WI38 (cell line): Measurements from ENCODE around the gene MTREX.
"Not testable (repeated sequence)": the region's sequence is repeated elsewhere in the genome, so short reads cannot be mapped to it uniquely, and the experiment has no call there.

Source experiments
- H3K4me3 ChIP-seq: 2 replicates; pipeline ENCODE4 v1.5.1; 2011; ENCODE audit warnings: low read depth, mild to moderate bottlenecking, control low read depth, low read length
- TF ChIP-seq, protein P1 (sequence below): IDR thresholded peaks from 2 replicates; pipeline ENCODE4 v1.5.1; 2012; ENCODE audit warnings: low read depth, mild to moderate bottlenecking, control low read depth, low read length

The MTREX gene

GRCh38 chr5:55313870-55314617, 6.3 kb downstream of the MTREX start:
- no peak overlapping the region for H3K4me3 ChIP-seq
- TF ChIP-seq, protein P1, sequence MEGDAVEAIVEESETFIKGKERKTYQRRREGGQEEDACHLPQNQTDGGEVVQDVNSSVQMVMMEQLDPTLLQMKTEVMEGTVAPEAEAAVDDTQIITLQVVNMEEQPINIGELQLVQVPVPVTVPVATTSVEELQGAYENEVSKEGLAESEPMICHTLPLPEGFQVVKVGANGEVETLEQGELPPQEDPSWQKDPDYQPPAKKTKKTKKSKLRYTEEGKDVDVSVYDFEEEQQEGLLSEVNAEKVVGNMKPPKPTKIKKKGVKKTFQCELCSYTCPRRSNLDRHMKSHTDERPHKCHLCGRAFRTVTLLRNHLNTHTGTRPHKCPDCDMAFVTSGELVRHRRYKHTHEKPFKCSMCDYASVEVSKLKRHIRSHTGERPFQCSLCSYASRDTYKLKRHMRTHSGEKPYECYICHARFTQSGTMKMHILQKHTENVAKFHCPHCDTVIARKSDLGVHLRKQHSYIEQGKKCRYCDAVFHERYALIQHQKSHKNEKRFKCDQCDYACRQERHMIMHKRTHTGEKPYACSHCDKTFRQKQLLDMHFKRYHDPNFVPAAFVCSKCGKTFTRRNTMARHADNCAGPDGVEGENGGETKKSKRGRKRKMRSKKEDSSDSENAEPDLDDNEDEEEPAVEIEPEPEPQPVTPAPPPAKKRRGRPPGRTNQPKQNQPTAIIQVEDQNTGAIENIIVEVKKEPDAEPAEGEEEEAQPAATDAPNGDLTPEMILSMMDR = no peak

GRCh38 chr5:55316289-55316688, 8.5 kb downstream of the MTREX start:
- H3K4me3 ChIP-seq = no peak overlapping the region
- TF ChIP-seq, protein P1 = no peak

DNA sequence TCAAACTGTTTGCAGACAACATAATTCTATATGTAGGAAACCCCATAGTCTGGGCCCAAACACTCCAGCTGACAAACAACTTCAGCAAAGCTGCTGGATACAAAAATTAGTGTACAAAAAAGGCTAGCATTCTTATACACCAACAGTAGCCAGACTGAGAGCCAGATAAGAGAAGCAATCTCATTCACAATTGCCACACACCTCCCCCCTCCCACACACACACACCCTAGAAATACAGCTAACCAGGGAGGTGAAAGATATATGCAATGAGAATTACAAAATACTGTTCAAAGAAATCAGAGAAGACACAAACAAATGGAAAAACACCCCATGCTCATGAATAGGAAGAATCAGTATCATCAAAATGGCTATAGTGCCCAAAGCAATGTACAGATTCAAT, 9.0 kb downstream of the MTREX start:
- H3K4me3 ChIP-seq = no peak overlapping the region
- TF ChIP-seq, protein P1 = no peak

GRCh38 chr5:55318237-55318636, 10.4 kb downstream of the MTREX start:
- H3K4me3 ChIP-seq = not testable (repeated sequence)

DNA sequence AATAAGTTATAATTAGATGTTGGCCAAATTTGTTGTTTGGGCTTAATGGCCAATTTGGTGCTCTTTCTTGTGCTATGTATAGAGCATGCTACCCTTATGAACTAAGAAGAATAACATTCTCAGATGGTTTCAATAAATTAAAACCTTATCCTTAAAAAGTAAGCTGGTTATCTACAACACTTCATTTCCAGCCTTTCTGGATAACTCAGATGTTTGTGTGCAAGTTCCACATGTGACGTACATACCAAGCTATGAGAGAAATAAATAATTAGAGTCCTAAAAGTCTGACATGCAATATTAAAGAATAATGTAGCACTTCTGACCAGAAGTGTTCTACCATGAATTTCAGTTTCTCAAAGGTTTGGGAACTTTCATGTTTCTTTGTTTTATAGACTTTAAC, 11.7 kb downstream of the MTREX start:
- TF ChIP-seq, protein P1 = no peak
- H3K4me3 ChIP-seq = no peak overlapping the region

DNA sequence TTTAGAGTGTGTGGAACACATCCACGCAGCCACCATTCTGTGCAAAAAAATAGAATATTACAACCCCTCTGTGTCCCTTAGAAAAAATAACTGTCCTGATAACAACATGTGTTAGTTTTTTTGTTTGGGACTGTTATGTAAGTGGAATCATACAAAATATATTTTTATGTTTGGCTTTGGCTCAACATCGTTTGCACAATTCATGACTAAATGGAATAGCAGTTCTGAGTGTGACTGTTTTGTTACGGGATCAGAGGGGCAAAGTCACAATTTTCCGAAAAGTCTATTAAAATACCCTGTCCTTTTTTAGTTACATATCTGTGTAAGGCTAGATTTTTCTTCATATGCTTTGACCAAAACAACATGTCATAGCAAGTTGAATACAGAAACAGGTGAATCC, 12.8 kb downstream of the MTREX start:
- no peak overlapping the region for H3K4me3 ChIP-seq
- TF ChIP-seq, protein P1 = no peak

- TF ChIP-seq, protein P1 = no peak
- H3K4me3 ChIP-seq = no peak overlapping the region
Measured at GRCh38 chr5:55324006-55324405, 16.2 kb downstream of the MTREX start.
